Neural cell (in vitro differentiated cells): ENCODE data around the gene ZNF429.

Source experiments
- CTCF ChIP-seq: fragments of 450-650 bp; IDR thresholded peaks from 2 replicates; pipeline ENCODE4 v1.5.1; 2014; ENCODE audit warnings: antibody characterized with exemption, mild to moderate bottlenecking, moderate library complexity; ENCODE audit not compliant: poor library complexity, severe bottlenecking
- EP300 ChIP-seq: fragments of 450-650 bp; conservative IDR thresholded peaks from 2 replicates; pipeline ENCODE4 v1.6.1; 2014; ENCODE audit warnings: antibody characterized with exemption, mild to moderate bottlenecking, moderate library complexity; ENCODE audit not compliant: poor library complexity, severe bottlenecking
- EZH2 ChIP-seq: fragments of 200-600, 300-800 bp; shearing (Covaris generic), sonication (generic); IDR thresholded peaks from 2 replicates; pipeline ENCODE4 v1.6.1; 2014; ENCODE audit warnings: antibody characterized with exemption, low read length, borderline replicate concordance, mild to moderate bottlenecking; ENCODE audit not compliant: insufficient read depth, poor library complexity, severe bottlenecking
- MXI1 ChIP-seq: fragments of 450-650 bp; conservative IDR thresholded peaks from 2 replicates; pipeline ENCODE4 v1.6.1; 2014; ENCODE audit warnings: antibody characterized with exemption, mild to moderate bottlenecking; ENCODE audit not compliant: poor library complexity, severe bottlenecking
- POLR2AphosphoS5 ChIP-seq: IDR thresholded peaks from 2 replicates; pipeline ENCODE4 v1.6.1; 2012
- RAD21 ChIP-seq: fragments of 450-650 bp; conservative IDR thresholded peaks from 2 replicates; pipeline ENCODE4 v1.6.1; 2014; ENCODE audit warnings: antibody characterized with exemption, mild to moderate bottlenecking, moderate library complexity
- REST ChIP-seq: IDR thresholded peaks from 2 replicates; pipeline ENCODE4 v1.6.1; 2012; ENCODE audit warnings: borderline replicate concordance
- SMC3 ChIP-seq: fragments of 450-650 bp; conservative IDR thresholded peaks from 2 replicates; pipeline ENCODE4 v1.6.1; 2014; ENCODE audit warnings: antibody characterized with exemption, mild to moderate bottlenecking, moderate library complexity; ENCODE audit not compliant: poor library complexity
- TAF1 ChIP-seq: IDR thresholded peaks from 2 replicates; pipeline ENCODE4 v1.6.1; 2012; ENCODE audit warnings: low read depth

- no peak for TF ChIP-seq REST
- TF ChIP-seq EP300, result no peak
- TF ChIP-seq CTCF, result no peak
- TF ChIP-seq MXI1, result no peak
- no peak for TF ChIP-seq POLR2AphosphoS5
- TF ChIP-seq SMC3, result no peak
- TF ChIP-seq EZH2, result no peak
- no peak for TF ChIP-seq TAF1
- no peak for TF ChIP-seq RAD21
Measured at GRCh38 chr19:21496876-21497275, 8.5 kb upstream of the ZNF429 start.
